ENCODE results near the gene VAC14. TPM values are rescaled to one million over a fixed set of nuclear protein-coding genes. Genes with fewer than 3 reads are reported as not detected.

Gene VAC14
- polyA plus RNA-seq, 2 of the 4 experiments (the other 2 are of a cell fraction), result 25.3 to 27.0 TPM

DNA sequence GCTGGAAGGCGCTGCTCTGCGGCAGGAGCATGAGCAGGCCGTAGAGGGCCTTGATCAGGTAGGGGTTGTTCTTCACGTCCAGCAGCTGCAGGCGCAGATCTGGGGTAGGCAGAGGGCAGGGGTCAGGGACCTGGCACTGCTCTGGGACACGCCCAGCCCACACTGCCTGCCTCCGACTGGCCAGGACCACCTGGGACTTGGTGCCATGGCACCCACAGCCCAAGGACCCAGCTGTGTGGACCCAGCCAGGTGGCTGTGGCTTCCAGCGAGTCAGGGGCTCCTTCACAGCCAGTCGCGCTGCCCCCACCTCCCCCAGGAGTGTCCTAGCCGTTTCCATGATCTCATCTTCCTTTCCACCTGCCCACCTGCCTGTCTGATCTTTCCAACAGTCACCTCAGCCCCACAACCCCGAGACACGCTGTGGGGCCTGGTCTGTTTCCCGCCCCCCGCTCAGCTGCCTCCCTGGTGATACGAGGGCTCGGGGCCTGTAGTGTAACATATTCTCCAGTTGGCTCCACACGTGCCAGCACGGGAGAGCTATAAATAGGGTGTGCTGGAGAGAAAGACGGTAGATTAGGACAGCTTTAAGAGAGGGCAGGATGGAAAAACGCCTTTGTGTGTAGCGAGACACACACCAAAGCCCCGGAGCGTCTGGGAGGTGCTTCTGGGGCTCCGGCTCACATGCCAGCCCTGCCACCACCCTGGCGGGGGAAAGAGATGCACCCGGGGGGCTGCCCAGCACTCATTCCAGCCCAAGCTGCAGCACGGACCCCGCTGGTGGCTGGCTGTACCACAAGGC lies 107.9 kb downstream of the VAC14 start:
- 84% methylated on average over 28 of the region's 29 CpGs for WGBS (ENCODE audit: missing lambda C conversion rate)
- POLR2A ChIA-PET, result no interaction called here
- peak overlapping the region; percentile 84 for H3K4me2 ChIP-seq

DNA sequence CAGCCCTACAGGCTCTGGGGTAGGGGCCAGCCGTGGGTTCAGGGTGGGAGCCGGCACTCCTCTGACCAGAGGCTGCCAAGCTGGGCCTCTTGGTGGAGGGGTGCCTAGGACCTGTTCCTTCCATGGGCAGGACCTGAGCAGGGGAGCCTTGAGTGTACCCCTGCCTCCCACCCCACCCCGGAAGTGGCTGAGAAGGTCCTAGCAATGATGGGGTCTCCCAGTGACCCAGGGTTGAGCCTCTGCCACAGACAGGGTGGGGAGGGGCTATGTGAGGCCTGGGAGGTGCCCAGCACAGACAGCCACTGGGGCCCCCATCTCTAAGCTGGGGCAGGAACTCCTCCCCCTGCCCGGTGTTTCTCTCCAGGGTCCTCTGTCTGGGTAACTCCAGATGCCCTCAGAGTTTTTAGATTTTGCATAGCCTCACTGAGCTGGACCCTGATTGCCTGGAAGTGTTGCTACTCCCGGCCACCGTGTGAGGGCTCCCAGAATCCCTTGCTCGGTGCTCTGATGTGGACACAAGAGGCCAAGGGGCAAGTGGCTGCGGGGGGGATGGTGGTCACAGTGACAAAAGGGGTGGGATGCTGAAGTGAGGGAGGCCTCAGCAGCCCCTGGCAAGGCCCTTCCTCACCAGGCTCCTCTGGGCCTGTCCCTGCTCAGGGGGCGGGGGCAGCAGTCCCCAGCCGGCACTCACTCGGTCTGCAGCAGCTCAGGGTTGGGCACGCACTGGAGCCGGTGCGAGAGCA lies 108.7 kb downstream of the VAC14 start:
- ChIA-PET POLR2A (no interaction called here), CTCF (interaction anchor here (1.3 to 23.4 kb wide), 4 partner anchors 10 to 79 kb away, joined by 3 to 463 read pairs (median 20); no protein-coding TSS in a partner anchor)
- TF ChIP-seq FOSL2 (IDR thresholded peaks at IDR 0.05) (no peak), FOSL2 (CRISPR knock-in tag; IDR thresholded peaks at IDR 0.05) (no peak), NPAS2 (CRISPR knock-in tag; IDR thresholded peaks at IDR 0.05; ENCODE audit: borderline replicate concordance) (no peak), JUNB (IDR thresholded peaks at IDR 0.05) (no peak), PHF8 (IDR thresholded peaks at IDR 0.05; ENCODE audit: borderline replicate concordance, low read depth) (no peak), NR3C1 (IDR thresholded peaks at IDR 0.05) (no peak), CEBPB (IDR thresholded peaks at IDR 0.05) (no peak)
- H3K9me3 ChIP-seq, result no peaks in the 10 kb centered on the region
- WGBS (ENCODE audit: missing lambda C conversion rate), result 82% methylated on average over 13 of the region's 14 CpGs
- no peak for ATAC-seq
- FAIRE-seq, result no peak
- DNase-seq (ENCODE audit: low read depth in 1 of 2, low spot score in 1 of 2), result no peak
- H3K27ac ChIP-seq, result peak overlapping the region; percentile 97 to 100
- no peak overlapping the region for H3K4me3 ChIP-seq
- H3K4me1 ChIP-seq, result peaks cover 97% of the 10 kb centered on the region
- peak overlapping the region; percentile 84; the same call in 2 of the 3 replicates for H3K4me2 ChIP-seq

More for the DNA sequence above, 107.9 kb downstream of the VAC14 start:
- Histone ChIP-seq H3K9me3 (no peaks in the 10 kb centered on the region), H3K4me3 (0 out of 3 replicates have a peak overlapping the region, but pooled peaks have one; percentile 17), H3K4me1 (peaks cover 98% of the 10 kb centered on the region), H3K27ac (peak overlapping the region; percentile 97 to 100)
- no peak for ATAC-seq
- FAIRE-seq, result no peak
- CTCF ChIA-PET, result interaction anchor here (1.2 to 23.4 kb wide), 5 partner anchors 11 to 79 kb away, joined by 3 to 463 read pairs (median 10); no protein-coding TSS in a partner anchor
- no peak for TF ChIP-seq MAX (IDR thresholded peaks at IDR 0.05)
- no peak for DNase-seq (ENCODE audit: low read depth in 1 of 2, low spot score in 1 of 2)

- H3K4me1 ChIP-seq, result peaks cover 97% of the 10 kb centered on the region
- 88% methylated on average over 15 of the region's 26 CpGs for WGBS (ENCODE audit: missing lambda C conversion rate)
- no peaks in the 10 kb centered on the region for H3K9me3 ChIP-seq
- peak overlapping the region; percentile 97 to 100 for H3K27ac ChIP-seq
- TF ChIP-seq HES2 (IDR thresholded peaks at IDR 0.05) (no peak), POLR2AphosphoS2 (conservative IDR thresholded peaks at IDR 0.05; ENCODE audit: low read length) (no peak), FOXS1 (CRISPR knock-in tag; IDR thresholded peaks at IDR 0.05) (no peak), RFX5 (IDR thresholded peaks at IDR 0.05) (no peak), BHLHE40 (IDR thresholded peaks at IDR 0.05; ENCODE audit: low read depth, low read length) (no peak), CEBPB (IDR thresholded peaks at IDR 0.05) (no peak), MYC (IDR thresholded peaks at IDR 0.05; ENCODE audit: borderline replicate concordance, low read length) (no peak), CHD4 (IDR thresholded peaks at IDR 0.05; ENCODE audit: borderline replicate concordance) (no peak), HDAC2 (IDR thresholded peaks at IDR 0.05) (no peak), NR3C1 (IDR thresholded peaks at IDR 0.05) (no peak)
- TF ChIP-seq, protein P1, sequence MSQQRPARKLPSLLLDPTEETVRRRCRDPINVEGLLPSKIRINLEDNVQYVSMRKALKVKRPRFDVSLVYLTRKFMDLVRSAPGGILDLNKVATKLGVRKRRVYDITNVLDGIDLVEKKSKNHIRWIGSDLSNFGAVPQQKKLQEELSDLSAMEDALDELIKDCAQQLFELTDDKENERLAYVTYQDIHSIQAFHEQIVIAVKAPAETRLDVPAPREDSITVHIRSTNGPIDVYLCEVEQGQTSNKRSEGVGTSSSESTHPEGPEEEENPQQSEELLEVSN (IDR thresholded peaks at IDR 0.05; ENCODE audit: borderline replicate concordance, low read depth), result no peak
- H3K4me2 ChIP-seq, result peak overlapping the region; percentile 24; the same call in 2 of the 3 replicates
- ChIA-PET POLR2A (no interaction called here), CTCF (interaction anchor here (2.7 to 23.4 kb wide), 3 partner anchors 12 to 80 kb away, joined by 15 to 463 read pairs (median 31); no protein-coding TSS in a partner anchor)
- no peak overlapping the region for H3K4me3 ChIP-seq
- no peak; a peak in 1 of 6 replicates for ATAC-seq
- FAIRE-seq, result no peak
- DNase-seq (ENCODE audit: low read depth in 1 of 2, low spot score in 1 of 2), result peak in 1 of 2 experiments; percentile 67
These were observed 109.5 kb downstream of the VAC14 start for GRCh38 chr16:70691223-70692129.

Data from A549 (cell line).